ENCODE results near the gene PAGE2B. TPM values are rescaled to one million over a fixed set of nuclear protein-coding genes. Genes with fewer than 3 reads are reported as not detected.

The PAGE2B gene
- total and polyA plus RNA-seq, 9 of the 15 experiments (the other 6 are each of a cell fraction or from before 2014, with no cell fraction given) = 1.8 to 36.0 (median 16.5) TPM

DNA sequence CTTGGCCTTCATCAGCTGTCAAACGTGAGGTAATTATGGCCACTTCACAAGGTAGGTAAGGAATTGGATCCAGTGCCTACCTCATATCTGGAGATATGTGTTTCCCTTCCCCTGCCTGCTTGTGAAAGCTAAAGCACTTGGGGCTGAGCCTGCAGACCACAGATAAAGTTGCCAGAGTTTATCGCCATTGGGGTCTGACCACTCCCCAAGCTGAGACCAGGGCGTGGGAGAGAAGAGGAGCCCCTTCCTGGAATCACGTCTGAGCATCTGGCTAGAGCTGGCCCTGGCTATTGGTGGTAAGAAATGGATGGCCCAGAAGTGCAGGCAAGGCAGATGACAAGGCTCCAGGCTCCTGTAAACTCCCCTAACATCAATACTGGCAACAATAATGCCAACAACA is 46.8 kb upstream of the PAGE2B start (continued):
- TF ChIP-seq FOXJ3 (CRISPR knock-in tag; IDR thresholded peaks at IDR 0.05) (no peak), ZNF133 (CRISPR knock-in tag; IDR thresholded peaks at IDR 0.05) (no peak), ZNF175 (CRISPR knock-in tag; IDR thresholded peaks at IDR 0.05; ENCODE audit: low read depth) (no peak), CAMTA2 (CRISPR knock-in tag; conservative IDR thresholded peaks at IDR 0.05) (no peak), ZNF77 (CRISPR knock-in tag; IDR thresholded peaks at IDR 0.05) (no peak), KLF6 (CRISPR knock-in tag; IDR thresholded peaks at IDR 0.05; ENCODE audit: borderline replicate concordance) (no peak), PCBP1 (IDR thresholded peaks at IDR 0.05; ENCODE audit: low read depth, low read length, poor library complexity, severe bottlenecking) (no peak), ZNF347 (CRISPR knock-in tag; IDR thresholded peaks at IDR 0.05; ENCODE audit: low read depth) (no peak), TBL1XR1 (IDR thresholded peaks at IDR 0.05; ENCODE audit: low read length in 2 of 2) (peak; percentile 87 to 93; a peak in 3 of 4 replicates), ATF1 (CRISPR knock-in tag; IDR thresholded peaks at IDR 0.05) (no peak), ATF1 (tag; IDR thresholded peaks at IDR 0.05) (peak; percentile 20; the same call in 1 of the 2 replicates)
- TF ChIP-seq, protein P1, sequence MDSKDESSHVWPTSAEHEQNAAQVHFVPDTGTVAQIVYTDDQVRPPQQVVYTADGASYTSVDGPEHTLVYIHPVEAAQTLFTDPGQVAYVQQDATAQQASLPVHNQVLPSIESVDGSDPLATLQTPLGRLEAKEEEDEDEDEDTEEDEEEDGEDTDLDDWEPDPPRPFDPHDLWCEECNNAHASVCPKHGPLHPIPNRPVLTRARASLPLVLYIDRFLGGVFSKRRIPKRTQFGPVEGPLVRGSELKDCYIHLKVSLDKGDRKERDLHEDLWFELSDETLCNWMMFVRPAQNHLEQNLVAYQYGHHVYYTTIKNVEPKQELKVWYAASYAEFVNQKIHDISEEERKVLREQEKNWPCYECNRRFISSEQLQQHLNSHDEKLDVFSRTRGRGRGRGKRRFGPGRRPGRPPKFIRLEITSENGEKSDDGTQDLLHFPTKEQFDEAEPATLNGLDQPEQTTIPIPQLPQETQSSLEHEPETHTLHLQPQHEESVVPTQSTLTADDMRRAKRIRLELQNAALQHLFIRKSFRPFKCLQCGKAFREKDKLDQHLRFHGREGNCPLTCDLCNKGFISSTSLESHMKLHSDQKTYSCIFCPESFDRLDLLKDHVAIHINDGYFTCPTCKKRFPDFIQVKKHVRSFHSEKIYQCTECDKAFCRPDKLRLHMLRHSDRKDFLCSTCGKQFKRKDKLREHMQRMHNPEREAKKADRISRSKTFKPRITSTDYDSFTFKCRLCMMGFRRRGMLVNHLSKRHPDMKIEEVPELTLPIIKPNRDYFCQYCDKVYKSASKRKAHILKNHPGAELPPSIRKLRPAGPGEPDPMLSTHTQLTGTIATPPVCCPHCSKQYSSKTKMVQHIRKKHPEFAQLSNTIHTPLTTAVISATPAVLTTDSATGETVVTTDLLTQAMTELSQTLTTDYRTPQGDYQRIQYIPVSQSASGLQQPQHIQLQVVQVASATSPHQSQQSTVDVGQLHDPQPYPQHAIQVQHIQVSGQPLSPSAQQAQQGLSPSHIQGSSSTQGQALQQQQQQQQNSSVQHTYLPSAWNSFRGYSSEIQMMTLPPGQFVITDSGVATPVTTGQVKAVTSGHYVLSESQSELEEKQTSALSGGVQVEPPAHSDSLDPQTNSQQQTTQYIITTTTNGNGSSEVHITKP (IDR thresholded peaks at IDR 0.05; ENCODE audit: partially characterized antibody) = no peak
- TF ChIP-seq, protein P2, sequence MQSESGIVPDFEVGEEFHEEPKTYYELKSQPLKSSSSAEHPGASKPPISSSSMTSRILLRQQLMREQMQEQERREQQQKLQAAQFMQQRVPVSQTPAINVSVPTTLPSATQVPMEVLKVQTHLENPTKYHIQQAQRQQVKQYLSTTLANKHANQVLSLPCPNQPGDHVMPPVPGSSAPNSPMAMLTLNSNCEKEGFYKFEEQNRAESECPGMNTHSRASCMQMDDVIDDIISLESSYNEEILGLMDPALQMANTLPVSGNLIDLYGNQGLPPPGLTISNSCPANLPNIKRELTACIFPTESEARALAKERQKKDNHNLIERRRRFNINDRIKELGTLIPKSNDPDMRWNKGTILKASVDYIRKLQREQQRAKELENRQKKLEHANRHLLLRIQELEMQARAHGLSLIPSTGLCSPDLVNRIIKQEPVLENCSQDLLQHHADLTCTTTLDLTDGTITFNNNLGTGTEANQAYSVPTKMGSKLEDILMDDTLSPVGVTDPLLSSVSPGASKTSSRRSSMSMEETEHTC (IDR thresholded peaks at IDR 0.05) = 0 out of 2 replicates have a peak, but pooled peaks have one; percentile 10
- TF ChIP-seq, protein P3, sequence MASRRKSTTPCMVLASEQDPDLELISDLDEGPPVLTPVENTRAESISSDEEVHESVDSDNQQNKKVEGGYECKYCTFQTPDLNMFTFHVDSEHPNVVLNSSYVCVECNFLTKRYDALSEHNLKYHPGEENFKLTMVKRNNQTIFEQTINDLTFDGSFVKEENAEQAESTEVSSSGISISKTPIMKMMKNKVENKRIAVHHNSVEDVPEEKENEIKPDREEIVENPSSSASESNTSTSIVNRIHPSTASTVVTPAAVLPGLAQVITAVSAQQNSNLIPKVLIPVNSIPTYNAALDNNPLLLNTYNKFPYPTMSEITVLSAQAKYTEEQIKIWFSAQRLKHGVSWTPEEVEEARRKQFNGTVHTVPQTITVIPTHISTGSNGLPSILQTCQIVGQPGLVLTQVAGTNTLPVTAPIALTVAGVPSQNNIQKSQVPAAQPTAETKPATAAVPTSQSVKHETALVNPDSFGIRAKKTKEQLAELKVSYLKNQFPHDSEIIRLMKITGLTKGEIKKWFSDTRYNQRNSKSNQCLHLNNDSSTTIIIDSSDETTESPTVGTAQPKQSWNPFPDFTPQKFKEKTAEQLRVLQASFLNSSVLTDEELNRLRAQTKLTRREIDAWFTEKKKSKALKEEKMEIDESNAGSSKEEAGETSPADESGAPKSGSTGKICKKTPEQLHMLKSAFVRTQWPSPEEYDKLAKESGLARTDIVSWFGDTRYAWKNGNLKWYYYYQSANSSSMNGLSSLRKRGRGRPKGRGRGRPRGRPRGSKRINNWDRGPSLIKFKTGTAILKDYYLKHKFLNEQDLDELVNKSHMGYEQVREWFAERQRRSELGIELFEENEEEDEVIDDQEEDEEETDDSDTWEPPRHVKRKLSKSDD (conservative IDR thresholded peaks at IDR 0.05; ENCODE audit: low read length) = no peak
- TF ChIP-seq, protein P4, sequence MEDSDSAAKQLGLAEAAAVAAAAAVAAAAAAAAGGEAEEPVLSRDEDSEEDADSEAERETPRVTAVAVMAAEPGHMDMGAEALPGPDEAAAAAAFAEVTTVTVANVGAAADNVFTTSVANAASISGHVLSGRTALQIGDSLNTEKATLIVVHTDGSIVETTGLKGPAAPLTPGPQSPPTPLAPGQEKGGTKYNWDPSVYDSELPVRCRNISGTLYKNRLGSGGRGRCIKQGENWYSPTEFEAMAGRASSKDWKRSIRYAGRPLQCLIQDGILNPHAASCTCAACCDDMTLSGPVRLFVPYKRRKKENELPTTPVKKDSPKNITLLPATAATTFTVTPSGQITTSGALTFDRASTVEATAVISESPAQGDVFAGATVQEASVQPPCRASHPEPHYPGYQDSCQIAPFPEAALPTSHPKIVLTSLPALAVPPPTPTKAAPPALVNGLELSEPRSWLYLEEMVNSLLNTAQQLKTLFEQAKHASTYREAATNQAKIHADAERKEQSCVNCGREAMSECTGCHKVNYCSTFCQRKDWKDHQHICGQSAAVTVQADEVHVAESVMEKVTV (CRISPR knock-in tag; IDR thresholded peaks at IDR 0.05) = no peak
- TF ChIP-seq, protein P5, sequence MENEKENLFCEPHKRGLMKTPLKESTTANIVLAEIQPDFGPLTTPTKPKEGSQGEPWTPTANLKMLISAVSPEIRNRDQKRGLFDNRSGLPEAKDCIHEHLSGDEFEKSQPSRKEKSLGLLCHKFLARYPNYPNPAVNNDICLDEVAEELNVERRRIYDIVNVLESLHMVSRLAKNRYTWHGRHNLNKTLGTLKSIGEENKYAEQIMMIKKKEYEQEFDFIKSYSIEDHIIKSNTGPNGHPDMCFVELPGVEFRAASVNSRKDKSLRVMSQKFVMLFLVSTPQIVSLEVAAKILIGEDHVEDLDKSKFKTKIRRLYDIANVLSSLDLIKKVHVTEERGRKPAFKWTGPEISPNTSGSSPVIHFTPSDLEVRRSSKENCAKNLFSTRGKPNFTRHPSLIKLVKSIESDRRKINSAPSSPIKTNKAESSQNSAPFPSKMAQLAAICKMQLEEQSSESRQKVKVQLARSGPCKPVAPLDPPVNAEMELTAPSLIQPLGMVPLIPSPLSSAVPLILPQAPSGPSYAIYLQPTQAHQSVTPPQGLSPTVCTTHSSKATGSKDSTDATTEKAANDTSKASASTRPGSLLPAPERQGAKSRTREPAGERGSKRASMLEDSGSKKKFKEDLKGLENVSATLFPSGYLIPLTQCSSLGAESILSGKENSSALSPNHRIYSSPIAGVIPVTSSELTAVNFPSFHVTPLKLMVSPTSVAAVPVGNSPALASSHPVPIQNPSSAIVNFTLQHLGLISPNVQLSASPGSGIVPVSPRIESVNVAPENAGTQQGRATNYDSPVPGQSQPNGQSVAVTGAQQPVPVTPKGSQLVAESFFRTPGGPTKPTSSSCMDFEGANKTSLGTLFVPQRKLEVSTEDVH (IDR thresholded peaks at IDR 0.05; ENCODE audit: low read depth, partially characterized antibody) = no peak
